ENCODE results near the gene DIAPH1. TPM values are rescaled to one million over a fixed set of nuclear protein-coding genes. Genes with fewer than 3 reads are reported as not detected.

DIAPH1 gene
- total RNA-seq, 2 donors from 2014 or later = 34.8 to 57.7 TPM

DNA sequence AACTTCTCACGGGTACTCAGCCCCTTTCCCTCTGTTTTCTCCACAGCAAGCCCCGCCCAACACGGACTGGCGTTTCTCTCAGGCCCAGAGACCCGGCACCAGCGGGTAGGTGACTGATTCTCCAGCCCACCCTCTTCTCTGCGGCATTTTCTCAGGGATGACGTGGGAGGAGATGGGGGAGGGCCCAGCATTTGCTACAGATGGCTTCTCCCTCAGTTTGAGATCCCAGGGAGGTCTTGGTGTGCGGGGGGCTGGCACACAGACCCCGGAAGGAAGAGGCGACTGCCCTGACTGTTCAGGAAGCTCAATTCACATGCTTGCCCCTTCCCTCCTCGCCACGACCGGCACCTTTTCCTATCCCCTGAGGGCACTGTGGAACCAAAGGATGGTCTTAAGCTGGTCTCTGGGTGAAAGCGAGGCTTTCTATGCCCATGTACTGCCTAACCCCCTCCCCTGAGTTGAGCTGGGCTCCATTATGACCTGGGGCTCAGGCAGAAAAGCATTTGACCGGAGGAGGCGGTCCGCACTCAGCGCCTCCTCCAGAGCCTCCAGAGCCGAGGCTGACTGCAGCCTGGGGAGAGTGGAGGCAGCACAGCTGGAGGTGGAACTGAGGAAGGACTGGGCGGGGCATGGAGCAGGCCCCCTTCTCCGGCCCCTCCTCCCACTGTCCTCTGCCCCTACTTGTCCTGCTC is 123.9 kb downstream of the DIAPH1 start:
- H3K9me3 ChIP-seq = no peaks in the 10 kb centered on the region
- TF ChIP-seq POLR2AphosphoS5 (IDR thresholded peaks at IDR 0.05) = no peak
- TF ChIP-seq, protein P1, sequence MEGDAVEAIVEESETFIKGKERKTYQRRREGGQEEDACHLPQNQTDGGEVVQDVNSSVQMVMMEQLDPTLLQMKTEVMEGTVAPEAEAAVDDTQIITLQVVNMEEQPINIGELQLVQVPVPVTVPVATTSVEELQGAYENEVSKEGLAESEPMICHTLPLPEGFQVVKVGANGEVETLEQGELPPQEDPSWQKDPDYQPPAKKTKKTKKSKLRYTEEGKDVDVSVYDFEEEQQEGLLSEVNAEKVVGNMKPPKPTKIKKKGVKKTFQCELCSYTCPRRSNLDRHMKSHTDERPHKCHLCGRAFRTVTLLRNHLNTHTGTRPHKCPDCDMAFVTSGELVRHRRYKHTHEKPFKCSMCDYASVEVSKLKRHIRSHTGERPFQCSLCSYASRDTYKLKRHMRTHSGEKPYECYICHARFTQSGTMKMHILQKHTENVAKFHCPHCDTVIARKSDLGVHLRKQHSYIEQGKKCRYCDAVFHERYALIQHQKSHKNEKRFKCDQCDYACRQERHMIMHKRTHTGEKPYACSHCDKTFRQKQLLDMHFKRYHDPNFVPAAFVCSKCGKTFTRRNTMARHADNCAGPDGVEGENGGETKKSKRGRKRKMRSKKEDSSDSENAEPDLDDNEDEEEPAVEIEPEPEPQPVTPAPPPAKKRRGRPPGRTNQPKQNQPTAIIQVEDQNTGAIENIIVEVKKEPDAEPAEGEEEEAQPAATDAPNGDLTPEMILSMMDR (IDR thresholded peaks at IDR 0.05) = no peak
- H3K27me3 ChIP-seq (replicated peaks; ENCODE audit: insufficient read depth) = no peaks in the 10 kb centered on the region
- no peaks in the 10 kb centered on the region for H3K4me1 ChIP-seq (replicated peaks)
- no peak for DNase-seq (ENCODE audit: low spot score)
- H3K4me3 ChIP-seq = no peak overlapping the region
- intact Hi-C loops (cut with DNase I) = no loop called here
- 47% methylated on average over 22 of the region's 22 CpGs for WGBS
- H3K36me3 ChIP-seq = no peaks in the 10 kb centered on the region
- no peak overlapping the region for H3K27ac ChIP-seq

DNA sequence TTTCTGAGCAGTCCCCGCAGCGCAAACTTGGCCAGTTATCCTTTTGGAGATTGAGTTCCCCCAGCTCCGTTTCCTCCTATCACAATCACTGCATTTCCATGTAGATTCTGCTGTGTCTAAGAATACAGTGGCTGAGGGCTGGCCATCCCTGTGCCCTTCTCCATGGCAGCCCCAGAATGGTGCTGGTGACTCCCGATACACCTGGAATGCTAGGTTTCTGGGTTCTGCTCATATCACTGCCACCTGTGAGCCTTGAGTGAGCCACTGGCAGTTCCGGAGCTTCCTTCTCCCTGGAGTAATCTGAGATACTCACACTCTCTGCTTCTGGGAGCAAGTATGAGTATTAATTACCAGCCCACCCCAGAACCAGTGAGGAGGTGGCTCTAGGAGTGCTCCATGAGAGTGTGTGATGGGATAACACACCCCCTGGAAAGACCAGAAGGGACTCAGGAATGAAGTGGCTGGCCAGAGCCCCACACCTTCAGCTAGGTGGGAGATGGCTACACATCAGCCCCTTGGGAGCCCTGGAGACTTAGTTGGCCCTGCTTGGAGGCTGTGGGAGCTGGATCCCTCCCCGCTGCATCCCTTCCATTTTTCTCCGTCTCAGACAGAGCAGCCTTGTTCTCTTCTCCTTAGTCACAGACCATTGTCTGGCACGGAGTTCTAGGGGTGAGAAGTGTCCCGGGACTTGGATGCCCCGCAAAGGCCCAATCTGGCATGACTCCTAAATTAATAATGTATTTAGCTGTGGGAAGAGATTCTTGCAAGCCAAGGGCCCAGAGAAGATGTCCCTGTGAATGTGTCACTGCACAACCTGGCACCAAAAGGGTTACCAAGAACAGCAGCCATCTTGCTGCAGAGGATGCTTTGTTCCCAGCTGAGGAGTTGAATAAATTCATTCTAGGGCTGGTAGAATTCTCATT is 125.0 kb downstream of the DIAPH1 start:
- WGBS = 47% methylated on average over 10 of the region's 10 CpGs
- H3K4me1 ChIP-seq (replicated peaks) = no peaks in the 10 kb centered on the region
- H3K4me3 ChIP-seq = no peak overlapping the region
- no peaks in the 10 kb centered on the region for H3K9me3 ChIP-seq
- intact Hi-C loops (cut with DNase I) = no loop called here
- no peak overlapping the region for H3K27ac ChIP-seq
- H3K36me3 ChIP-seq = no peaks in the 10 kb centered on the region
- no peak for DNase-seq (ENCODE audit: low spot score)
- TF ChIP-seq, protein P1 (IDR thresholded peaks at IDR 0.05) = no peak
- TF ChIP-seq POLR2A (IDR thresholded peaks at IDR 0.05) (no peak), POLR2AphosphoS5 (IDR thresholded peaks at IDR 0.05) (no peak)
- no peaks in the 10 kb centered on the region for H3K27me3 ChIP-seq (replicated peaks; ENCODE audit: insufficient read depth)

DNA sequence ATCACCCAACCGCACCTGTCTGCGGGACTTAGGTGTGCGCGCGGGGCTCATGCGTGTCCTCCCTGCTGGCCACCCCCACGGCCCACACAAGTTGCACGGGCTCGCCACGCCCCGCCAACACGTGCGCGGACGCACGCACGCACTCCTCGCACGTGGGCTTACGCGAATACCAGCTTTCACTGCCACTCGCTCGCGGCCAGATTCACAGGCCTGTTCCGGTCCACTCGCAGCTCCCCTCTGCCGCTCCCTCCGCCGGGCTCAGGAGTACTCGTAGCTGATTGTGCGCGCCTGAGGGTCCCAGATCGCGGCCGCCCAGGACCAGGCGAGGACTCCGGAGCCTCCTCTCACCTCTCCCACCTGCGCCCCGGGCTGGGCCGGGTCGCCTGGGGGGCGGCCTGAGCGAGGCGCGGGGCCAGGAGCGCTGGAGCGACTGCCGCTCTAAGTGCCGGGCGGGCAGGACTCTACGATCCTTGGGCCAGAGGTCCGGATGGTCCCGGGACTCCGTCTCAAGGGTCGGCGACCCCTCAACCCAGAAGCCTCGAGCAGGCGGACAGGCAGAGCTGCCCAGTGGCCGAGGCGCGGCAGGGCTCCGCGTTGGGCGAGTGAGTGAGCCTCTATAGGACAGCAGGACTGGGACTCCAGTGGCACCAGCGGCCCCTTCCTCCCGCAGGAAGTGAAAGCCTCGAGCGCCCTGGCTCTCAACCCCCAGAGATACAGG is 126.5 kb downstream of the DIAPH1 start:
- Histone ChIP-seq H3K27me3 (replicated peaks; ENCODE audit: insufficient read depth) (no peaks in the 10 kb centered on the region), H3K36me3 (no peaks in the 10 kb centered on the region), H3K9me3 (no peaks in the 10 kb centered on the region), H3K4me3 (no peak overlapping the region), H3K27ac (no peak overlapping the region), H3K4me1 (replicated peaks) (no peaks in the 10 kb centered on the region)
- intact Hi-C loops (cut with DNase I) = no loop called here
- no peak for DNase-seq (ENCODE audit: low spot score)
- WGBS = 77% methylated on average over 68 of the region's 68 CpGs
- no peak for TF ChIP-seq POLR2AphosphoS5 (IDR thresholded peaks at IDR 0.05)

DNA sequence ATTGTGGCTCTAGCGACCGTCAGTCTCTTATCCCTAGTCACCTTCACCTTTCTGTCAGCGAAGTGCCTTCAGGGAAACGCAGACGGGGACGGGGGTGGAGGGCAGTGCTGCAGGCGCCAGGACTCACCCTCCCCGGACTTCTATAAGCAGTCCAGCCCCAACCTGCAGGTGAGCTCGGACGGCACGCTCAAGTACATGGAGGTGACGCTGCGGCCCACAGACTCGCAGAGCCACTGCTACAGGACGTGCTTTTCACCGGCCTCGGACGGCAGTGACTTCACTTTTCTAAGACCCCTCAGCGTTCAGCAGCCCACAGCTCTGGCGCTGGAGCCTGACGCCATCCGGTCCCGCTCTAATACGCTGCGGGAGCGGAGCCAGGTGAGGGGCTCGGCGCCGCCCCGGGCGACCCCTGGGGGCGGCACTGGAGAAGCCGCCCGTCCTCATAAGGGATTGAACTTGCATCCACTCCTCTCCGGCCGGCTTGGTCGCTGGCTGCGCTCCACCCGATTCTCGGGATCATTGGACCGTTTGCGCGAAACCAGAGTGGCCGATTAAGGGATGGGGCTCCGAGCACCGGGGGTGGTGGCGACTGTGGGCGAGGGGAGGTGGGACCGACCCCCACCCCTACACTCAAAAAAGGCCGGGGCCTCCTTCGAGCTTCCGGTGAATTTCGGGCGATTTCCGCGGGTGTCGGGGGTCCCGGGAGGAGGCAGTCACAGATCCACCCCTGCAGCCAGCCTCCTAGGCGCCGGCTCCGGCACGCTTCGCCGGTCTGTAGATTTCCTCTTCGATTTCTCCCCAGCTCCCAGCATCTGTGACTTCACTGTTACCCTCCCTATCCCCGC is 127.3 kb downstream of the DIAPH1 start:
- DNase-seq (ENCODE audit: low spot score) = no peak
- intact Hi-C loops (cut with DNase I) = no loop called here
- Histone ChIP-seq H3K9me3 (no peaks in the 10 kb centered on the region), H3K36me3 (no peaks in the 10 kb centered on the region), H3K4me3 (no peak overlapping the region), H3K4me1 (replicated peaks) (no peaks in the 10 kb centered on the region), H3K27me3 (replicated peaks; ENCODE audit: insufficient read depth) (no peaks in the 10 kb centered on the region), H3K27ac (no peak overlapping the region)
- 76% methylated on average over 66 of the region's 66 CpGs for WGBS
- TF ChIP-seq, protein P1 (IDR thresholded peaks at IDR 0.05) = no peak
- no peak for TF ChIP-seq POLR2AphosphoS5 (IDR thresholded peaks at IDR 0.05)
- TF ChIP-seq POLR2A (IDR thresholded peaks at IDR 0.05) = no peak

Data from prostate gland (tissue), 2 donors.